NK-92 (cell line): ENCODE results near the gene SYNPO.
A peak's percentile ranks its signal among the peaks of the same experiment; 100 is the strongest.

Experiments
- DNase-seq: peaks from one replicate; lab custom pipeline; 2025; ENCODE audit not compliant: unreplicated experiment; lab: John Stamatoyannopoulos, UW

The SYNPO gene

GRCh38 chr5:150689120-150689519, 48.7 kb downstream of the SYNPO start:
- DNase-seq: no peak

GRCh38 chr5:150690760-150691159, 50.3 kb downstream of the SYNPO start:
- no peak for DNase-seq

GRCh38 chr5:150692276-150692675, 51.8 kb downstream of the SYNPO start:
- no peak for DNase-seq

GRCh38 chr5:150694612-150695011, 54.2 kb downstream of the SYNPO start:
- no peak for DNase-seq

GRCh38 chr5:150700246-150700593, 59.8 kb downstream of the SYNPO start:
- DNase-seq: no peak

GRCh38 chr5:150700594-150701377, 60.3 kb downstream of the SYNPO start, which contains the start of gene RBM22:
Gene RBM22, minus strand, starts transcription at chr5:150701062. Its CDS starts 77 bp downstream, at chr5:150700985.
- DNase-seq: peak; percentile 30

- no peak for DNase-seq
These were observed 63.3 kb downstream of the SYNPO start for GRCh38 chr5:150703762-150704161.

- no peak for DNase-seq
These were observed 66.4 kb downstream of the SYNPO start for GRCh38 chr5:150706776-150707390.
